Activated T-cell treated with anti-CD3 and anti-CD28 coated beads for 4 hours (primary cell): ENCODE measurements around the gene CTSD.

ENCODE experiments used
- DNase-seq: peaks from one replicate; pipeline ENCODE4 v3.0.0-alpha.2; 2020

CTSD gene

GRCh38 chr11:1754376-1755150, 9.2 kb downstream of the CTSD start:
- no peak for DNase-seq

- no peak for DNase-seq
Measured at GRCh38 chr11:1753929-1754305, 9.8 kb downstream of the CTSD start.

GRCh38 chr11:1753229-1753928, 10.3 kb downstream of the CTSD start:
- DNase-seq, result no peak

- DNase-seq, result no peak
Measured at GRCh38 chr11:1752907-1753228, 10.9 kb downstream of the CTSD start.

GRCh38 chr11:1751999-1752906, 11.5 kb downstream of the CTSD start:
- DNase-seq, result no peak

GRCh38 chr11:1751531-1751921, 12.2 kb downstream of the CTSD start:
- no peak for DNase-seq

- DNase-seq, result no peak
Measured at GRCh38 chr11:1750840-1751530, 12.7 kb downstream of the CTSD start.

- no peak for DNase-seq
Measured at GRCh38 chr11:1750481-1750839, 13.3 kb downstream of the CTSD start, which contains the start of gene IFITM10. TSS of gene IFITM10 (minus strand) at chr11:1750595. CDS start at chr11:1750442, 153 bp downstream.

DNA sequence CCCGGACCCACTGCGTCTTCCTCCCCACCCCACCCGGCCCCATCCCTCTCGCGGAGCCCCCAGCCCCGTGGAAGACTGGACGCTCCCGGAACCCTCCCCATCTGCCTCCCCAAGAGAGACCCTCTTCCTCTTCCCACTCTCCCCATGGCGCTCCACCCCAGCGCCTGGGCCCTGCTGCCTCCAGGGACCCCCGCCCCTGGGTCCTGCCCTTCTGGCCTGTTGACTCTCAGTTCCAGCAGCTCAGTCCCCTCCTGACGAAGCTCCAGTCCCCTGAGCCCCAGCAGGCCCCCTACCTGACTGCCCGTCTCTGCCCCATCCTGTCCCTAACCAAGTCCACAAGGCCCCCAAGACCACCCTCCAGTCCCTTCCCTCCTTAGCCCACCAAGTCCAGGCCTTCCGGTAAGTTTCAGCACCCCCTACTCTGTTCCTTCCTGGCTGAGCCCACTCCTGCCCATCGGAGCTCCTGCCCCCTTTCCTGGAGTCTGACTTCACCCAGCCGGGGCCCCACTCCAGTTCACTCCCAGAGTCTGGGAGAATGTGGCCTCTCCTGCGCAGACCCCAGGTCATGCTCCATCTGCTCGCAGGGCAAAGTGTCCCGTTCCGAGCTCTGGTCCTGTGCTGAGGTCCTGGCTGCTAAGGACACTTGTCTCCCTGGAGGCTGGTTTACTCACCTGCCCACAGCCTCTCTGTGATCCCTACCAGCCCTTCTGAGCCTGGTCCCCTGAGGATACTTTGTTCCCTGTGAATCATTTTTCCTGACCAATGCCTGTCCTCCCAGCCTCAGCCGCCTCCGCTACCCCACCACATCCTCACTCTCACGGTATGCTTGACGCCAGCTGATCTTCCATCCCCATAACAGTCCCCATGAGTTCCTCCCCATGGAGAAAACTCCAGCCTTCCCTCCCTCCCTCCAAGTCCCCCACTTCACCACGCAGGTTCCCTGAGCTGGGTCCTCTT, 14.1 kb downstream of the CTSD start:
- DNase-seq, result no peak

- no peak for DNase-seq
Measured at GRCh38 chr11:1748636-1749394, 14.9 kb downstream of the CTSD start.

GRCh38 chr11:1747753-1748635, 15.7 kb downstream of the CTSD start:
- DNase-seq, result no peak

DNA sequence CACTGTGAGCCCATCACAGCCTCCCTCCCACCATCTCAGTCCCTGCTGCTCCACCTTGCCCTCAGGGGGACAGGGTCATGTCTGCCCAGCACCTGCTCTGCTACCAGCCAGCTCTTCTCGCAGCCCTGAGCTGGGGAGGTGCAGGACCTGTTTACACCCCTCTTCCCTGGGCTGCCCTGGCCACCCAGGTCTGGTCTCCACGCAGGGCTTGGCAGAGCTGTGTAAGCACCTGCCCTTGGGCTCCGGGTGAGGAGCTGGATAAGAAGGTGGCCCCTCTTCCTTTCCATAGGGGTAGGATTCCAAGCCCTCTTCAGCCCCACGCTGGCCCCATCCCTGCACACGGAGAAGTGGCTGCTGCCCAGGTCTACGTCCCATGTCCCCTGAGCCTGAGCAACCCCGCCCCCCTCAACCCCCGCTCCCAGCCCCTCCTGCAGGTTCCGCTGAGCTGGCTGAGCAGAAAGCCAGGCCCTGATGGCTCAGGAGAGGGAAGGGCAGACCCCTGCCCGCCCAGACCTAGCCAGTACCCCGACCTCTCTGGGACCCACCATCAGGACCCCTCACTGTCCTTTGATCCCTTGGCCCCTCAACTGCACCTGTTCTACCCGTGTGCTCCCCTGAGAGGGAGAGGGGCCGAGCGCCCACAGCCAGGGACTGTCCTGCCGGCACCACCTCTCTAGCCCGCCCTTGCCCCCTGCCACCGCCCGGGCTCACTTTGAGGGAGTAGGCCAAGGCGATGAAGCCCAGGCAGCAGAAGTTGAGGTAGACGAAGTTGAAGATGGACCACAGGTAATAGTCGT, 16.6 kb downstream of the CTSD start:
- no peak for DNase-seq

DNA sequence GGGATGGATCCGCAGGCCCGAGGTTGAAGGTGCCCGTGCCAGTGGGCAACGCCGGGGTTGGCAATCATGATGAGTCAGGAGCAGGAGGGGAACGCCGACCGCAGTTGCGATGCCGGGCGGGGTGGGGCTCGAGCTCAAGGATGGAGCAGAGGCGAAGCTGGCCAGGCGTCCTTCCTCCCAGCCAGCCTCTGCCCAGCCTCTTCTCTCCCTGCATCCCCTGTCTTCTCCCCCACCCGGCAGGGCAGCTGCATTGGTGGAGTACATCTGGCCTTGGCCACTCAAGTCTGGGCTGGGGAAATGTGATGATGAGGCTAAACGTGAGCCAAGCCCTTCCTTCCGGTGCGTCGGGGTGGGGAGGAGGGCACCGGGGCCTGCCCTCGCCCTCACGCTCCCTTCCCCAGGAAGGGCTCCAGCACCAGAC, 17.2 kb downstream of the CTSD start:
- DNase-seq, result no peak

GRCh38 chr11:1745701-1746320, 17.9 kb downstream of the CTSD start:
- no peak for DNase-seq

GRCh38 chr11:1744891-1745700, 18.6 kb downstream of the CTSD start:
- no peak for DNase-seq

DNA sequence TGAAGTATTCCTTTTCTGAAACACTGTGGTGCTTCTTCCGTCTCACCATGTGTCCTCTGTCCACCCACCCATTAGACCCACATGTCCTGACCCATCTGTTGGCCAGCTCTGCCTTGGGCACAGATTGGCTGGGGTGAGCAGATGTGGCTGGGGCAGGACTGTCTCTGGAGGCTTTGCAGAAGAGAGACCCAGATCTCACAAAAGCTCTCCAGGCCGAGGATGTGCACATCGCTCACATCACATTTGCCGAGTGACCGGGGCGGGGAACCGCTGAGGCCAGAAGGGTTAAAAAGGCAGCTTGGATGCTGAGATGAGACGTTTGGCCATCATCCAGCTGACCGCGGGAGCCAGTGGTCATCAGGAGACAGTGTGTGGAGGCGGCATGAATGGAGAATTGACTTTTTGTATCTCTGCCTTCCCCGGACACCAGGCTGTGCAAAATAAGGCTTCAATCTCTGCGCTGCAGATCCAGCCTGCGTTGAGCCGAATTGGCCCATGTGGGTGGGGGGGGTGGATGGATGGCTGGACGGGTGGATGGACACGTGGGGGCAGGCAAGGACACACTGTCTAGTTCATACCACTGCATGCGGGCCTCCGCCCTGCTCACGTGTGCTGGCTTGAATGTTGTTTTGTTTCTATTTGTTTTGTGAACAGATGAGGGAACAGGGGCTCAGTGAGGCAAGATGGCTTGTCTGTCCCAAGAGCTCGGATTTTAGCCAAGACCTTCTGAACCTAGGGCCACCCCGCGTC, 19.4 kb downstream of the CTSD start:
- DNase-seq, result no peak

- no peak for DNase-seq
Measured at GRCh38 chr11:1743585-1744136, 20.1 kb downstream of the CTSD start.
